Endodermal cell (in vitro differentiated cells): Measurements from ENCODE around the gene KLHL14. TPM values are rescaled to one million over a fixed set of nuclear protein-coding genes. Genes with fewer than 3 reads are reported as not detected.

Experiments used
- DNase-seq: peaks from one replicate; pipeline ENCODE4 v3.0.0-alpha.2; 2017
- H3K27ac ChIP-seq: 2 replicates; pipeline ENCODE4 v1.5.1; 2013; ENCODE audit warnings: mild to moderate bottlenecking, low read depth, low read length, moderate library complexity
- H3K27me3 ChIP-seq: 2 replicates; pipeline ENCODE4 v1.6.1; 2013; ENCODE audit warnings: mild to moderate bottlenecking, low read length, moderate library complexity; ENCODE audit not compliant: insufficient read depth, control insufficient read depth, poor library complexity, severe bottlenecking
- H3K36me3 ChIP-seq: 2 replicates; pipeline ENCODE4 v1.7.0; 2013; ENCODE audit warnings: mild to moderate bottlenecking, low read length, moderate library complexity; ENCODE audit not compliant: control insufficient read depth, insufficient read depth
- H3K4me1 ChIP-seq: one replicate; pipeline ENCODE4 v1.7.0; 2013; ENCODE audit warnings: low read length; ENCODE audit not compliant: control insufficient read depth, insufficient read depth
- H3K4me3 ChIP-seq: 2 replicates; pipeline ENCODE4 v1.5.1; 2013; ENCODE audit warnings: mild to moderate bottlenecking, low read length, moderate library complexity
- H3K9ac ChIP-seq: 2 replicates; pipeline ENCODE4 v1.6.1; 2013; ENCODE audit warnings: mild to moderate bottlenecking, low read length, moderate library complexity; ENCODE audit not compliant: poor library complexity, severe bottlenecking; ENCODE audit errors: extremely low read depth
- H3K9me3 ChIP-seq: 2 replicates; pipeline ENCODE4 v1.6.1; 2013; ENCODE audit warnings: mild to moderate bottlenecking, low read length, moderate library complexity; ENCODE audit not compliant: control insufficient read depth
- H3K27ac Mint-ChIP-seq: 2 replicates; pipeline ENCODE4 v1.8.0; 2020; ENCODE audit warnings: mixed read lengths
- H3K27me3 Mint-ChIP-seq: 2 replicates; pipeline ENCODE4 v1.8.0; 2021; ENCODE audit warnings: mild to moderate bottlenecking, mixed read lengths; ENCODE audit not compliant: insufficient read depth
- H3K36me3 Mint-ChIP-seq: 2 replicates; pipeline ENCODE4 v1.8.0; 2020; ENCODE audit warnings: low read depth, mixed read lengths
- H3K4me1 Mint-ChIP-seq: 2 replicates; pipeline ENCODE4 v1.8.0; 2020; ENCODE audit warnings: mixed read lengths
- H3K4me3 Mint-ChIP-seq: 2 replicates; pipeline ENCODE4 v1.8.0; 2020; ENCODE audit warnings: mild to moderate bottlenecking, moderate library complexity, mixed read lengths
- H3K9me3 Mint-ChIP-seq: 2 replicates; pipeline ENCODE4 v1.8.0; 2020; ENCODE audit warnings: mild to moderate bottlenecking, mixed read lengths
- WGBS, 2 experiments: methylation state at CpG; one replicate each; pipeline versions ENCODE4 v1.1.5 to v1.1.7; 2013; ENCODE audit warnings: missing lambda C conversion rate in 2 of 2, mixed read lengths in 1 of 2; ENCODE audit not compliant: insufficient coverage in 1 of 2, insufficient read length in 1 of 2; 5-methylcytosine and 5-hydroxymethylcytosine counted together
- total RNA-seq, 2 donors: library from RNA; stranded (reverse); fragmentation: NEBNext Ultra II Directional in 1 of 2; extraction: Animal tissue kit (Norgen Biotek cat#: 25700) in 1 of 2; gene quantifications; 2 replicates in 1 of 2; 3 replicates in 1 of 2; pipeline ENCODE4 v1.2.1, GENCODE V29; 2021
- TF ChIP-seq, protein P1 (sequence below): fragments of 200-600 bp; sonication (generic); conservative IDR thresholded peaks from 2 replicates; pipeline ENCODE4 v1.5.0; 2021; ENCODE audit warnings: antibody characterized with exemption, mild to moderate bottlenecking

The KLHL14 gene
- total RNA-seq, 2 donors from 2014 or later = 4.2 TPM

- Mint-ChIP-seq H3K36me3 (no peaks in the 10 kb centered on the region), H3K4me1 (peaks cover 38% of the 10 kb centered on the region), H3K27me3 (peaks cover 76% of the 10 kb centered on the region), H3K9me3 (peaks cover 5% of the 10 kb centered on the region), H3K27ac (no peak overlapping the region), H3K4me3 (no peak overlapping the region)
- peaks cover 70% of the 10 kb centered on the region for H3K27me3 ChIP-seq
- no peak overlapping the region for H3K4me3 ChIP-seq
- WGBS, 2 experiments = 80 to 83% methylated on average over 1 to 6 of the region's 6 CpGs
- no peak overlapping the region for H3K9ac ChIP-seq
- DNase-seq = no peak
- no peaks in the 10 kb centered on the region for H3K4me1 ChIP-seq
- TF ChIP-seq, protein P1, sequence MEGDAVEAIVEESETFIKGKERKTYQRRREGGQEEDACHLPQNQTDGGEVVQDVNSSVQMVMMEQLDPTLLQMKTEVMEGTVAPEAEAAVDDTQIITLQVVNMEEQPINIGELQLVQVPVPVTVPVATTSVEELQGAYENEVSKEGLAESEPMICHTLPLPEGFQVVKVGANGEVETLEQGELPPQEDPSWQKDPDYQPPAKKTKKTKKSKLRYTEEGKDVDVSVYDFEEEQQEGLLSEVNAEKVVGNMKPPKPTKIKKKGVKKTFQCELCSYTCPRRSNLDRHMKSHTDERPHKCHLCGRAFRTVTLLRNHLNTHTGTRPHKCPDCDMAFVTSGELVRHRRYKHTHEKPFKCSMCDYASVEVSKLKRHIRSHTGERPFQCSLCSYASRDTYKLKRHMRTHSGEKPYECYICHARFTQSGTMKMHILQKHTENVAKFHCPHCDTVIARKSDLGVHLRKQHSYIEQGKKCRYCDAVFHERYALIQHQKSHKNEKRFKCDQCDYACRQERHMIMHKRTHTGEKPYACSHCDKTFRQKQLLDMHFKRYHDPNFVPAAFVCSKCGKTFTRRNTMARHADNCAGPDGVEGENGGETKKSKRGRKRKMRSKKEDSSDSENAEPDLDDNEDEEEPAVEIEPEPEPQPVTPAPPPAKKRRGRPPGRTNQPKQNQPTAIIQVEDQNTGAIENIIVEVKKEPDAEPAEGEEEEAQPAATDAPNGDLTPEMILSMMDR = no peak
- no peak overlapping the region for H3K27ac ChIP-seq
- no peaks in the 10 kb centered on the region for H3K36me3 ChIP-seq
- peaks cover under 1% of the 10 kb centered on the region for H3K9me3 ChIP-seq
Measured at GRCh38 chr18:32804134-32804888, 31.5 kb upstream of the KLHL14 start.

DNA sequence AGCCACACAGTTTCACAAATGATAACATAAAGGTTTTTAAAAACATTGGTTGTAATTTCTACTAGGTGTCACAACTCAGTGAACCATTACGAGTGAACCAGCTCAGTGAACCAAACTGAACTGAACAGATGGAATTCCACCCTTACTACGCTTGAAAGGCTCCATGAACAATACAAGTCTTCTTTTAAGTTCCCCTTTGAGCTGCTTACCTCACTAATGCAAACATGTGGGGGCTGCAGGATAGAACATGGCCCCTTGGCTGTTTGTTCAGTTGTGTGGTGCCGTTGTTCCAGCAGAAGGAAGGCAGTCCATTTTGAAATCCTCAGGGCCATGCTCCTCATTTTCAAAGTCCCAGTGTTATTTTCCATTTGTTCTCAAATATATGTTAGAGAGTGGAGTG lies 30.7 kb upstream of the KLHL14 start:
- peaks cover 8% of the 10 kb centered on the region for H3K9me3 Mint-ChIP-seq
- 67 to 92% methylated on average over 1 to 3 of the region's 3 CpGs for WGBS, 2 experiments
- H3K27me3 ChIP-seq = peaks cover 63% of the 10 kb centered on the region
- H3K9ac ChIP-seq = no peak overlapping the region
- H3K9me3 ChIP-seq = peaks cover 8% of the 10 kb centered on the region
- H3K4me1 ChIP-seq = no peaks in the 10 kb centered on the region
- H3K27ac ChIP-seq = no peak overlapping the region
- TF ChIP-seq, protein P1 = no peak
- H3K4me3 ChIP-seq = no peak overlapping the region
- no peaks in the 10 kb centered on the region for H3K36me3 ChIP-seq
- peaks cover 69% of the 10 kb centered on the region for H3K27me3 Mint-ChIP-seq
- H3K4me1 Mint-ChIP-seq = peaks cover 38% of the 10 kb centered on the region
- no peak for DNase-seq
- H3K27ac Mint-ChIP-seq = no peak overlapping the region
- no peaks in the 10 kb centered on the region for H3K36me3 Mint-ChIP-seq
- peak overlapping the region; percentile 17 for H3K4me3 Mint-ChIP-seq

GRCh38 chr18:32802591-32803451 lies 30.0 kb upstream of the KLHL14 start:
- Mint-ChIP-seq H3K4me3 (no peak overlapping the region), H3K27ac (no peak overlapping the region), H3K9me3 (peaks cover 11% of the 10 kb centered on the region), H3K27me3 (peaks cover 61% of the 10 kb centered on the region), H3K36me3 (peaks cover 2% of the 10 kb centered on the region), H3K4me1 (peaks cover 38% of the 10 kb centered on the region)
- TF ChIP-seq, protein P1 = no peak
- 81 to 88% methylated on average over 6 to 7 of the region's 8 CpGs for WGBS, 2 experiments
- no peak for DNase-seq
- peaks cover 55% of the 10 kb centered on the region for H3K27me3 ChIP-seq
- no peaks in the 10 kb centered on the region for H3K36me3 ChIP-seq
- no peak overlapping the region for H3K9ac ChIP-seq
- no peak overlapping the region for H3K27ac ChIP-seq
- H3K9me3 ChIP-seq = peaks cover 15% of the 10 kb centered on the region
- no peak overlapping the region for H3K4me3 ChIP-seq
- no peaks in the 10 kb centered on the region for H3K4me1 ChIP-seq
